Measurements from ENCODE around the gene PIRT.
"Not testable (repeated sequence)": the region's sequence is repeated elsewhere in the genome, so short reads cannot be mapped to it uniquely, and the experiment has no call there.

Gene PIRT

DNA sequence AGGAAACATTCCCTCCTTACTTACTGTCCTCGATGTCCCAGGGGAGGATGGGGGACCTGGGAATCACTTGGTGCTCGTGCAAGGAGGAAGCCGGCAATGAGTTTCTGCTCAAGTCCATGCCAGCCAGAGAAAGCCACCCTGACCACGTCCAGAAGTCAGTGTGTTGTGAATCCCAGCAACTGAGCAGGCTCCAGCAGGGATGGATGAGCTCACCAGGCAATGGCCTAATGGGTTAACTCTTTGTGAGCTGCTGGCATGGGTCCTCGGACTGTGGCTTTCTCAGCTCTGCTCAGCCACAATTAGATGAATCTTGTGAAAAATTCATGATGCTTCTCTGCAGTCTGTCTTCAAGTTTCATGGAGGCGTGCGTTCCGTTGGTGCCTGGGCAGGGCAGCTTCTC is at the start of gene PIRT:
Gene PIRT, minus strand, starts transcription at position 167 of the 400 bp plus-strand sequence. CDS start 12,442 bp downstream, outside the sequence.
- peaks cover 2% of the 10 kb centered on the region for H3K4me1 ChIP-seq (ENCODE audit: control insufficient read depth, insufficient read depth, low read length)
- no peak within 1 kb of the TSS for H3K9ac ChIP-seq (ENCODE audit: low read depth, low read length)
- H3K27me3 ChIP-seq (ENCODE audit: control insufficient read depth, insufficient read depth, low read length), result no peaks in the 10 kb centered on the region
- no peaks in the 10 kb centered on the region for H3K36me3 ChIP-seq (ENCODE audit: control insufficient read depth, insufficient read depth, low read length)
- H3K9me3 ChIP-seq (ENCODE audit: control insufficient read depth, insufficient read depth, low read length), result no peaks in the 10 kb centered on the region
- H3K4me3 ChIP-seq (ENCODE audit: low read depth, low read length), result no peak within 1 kb of the TSS

DNA sequence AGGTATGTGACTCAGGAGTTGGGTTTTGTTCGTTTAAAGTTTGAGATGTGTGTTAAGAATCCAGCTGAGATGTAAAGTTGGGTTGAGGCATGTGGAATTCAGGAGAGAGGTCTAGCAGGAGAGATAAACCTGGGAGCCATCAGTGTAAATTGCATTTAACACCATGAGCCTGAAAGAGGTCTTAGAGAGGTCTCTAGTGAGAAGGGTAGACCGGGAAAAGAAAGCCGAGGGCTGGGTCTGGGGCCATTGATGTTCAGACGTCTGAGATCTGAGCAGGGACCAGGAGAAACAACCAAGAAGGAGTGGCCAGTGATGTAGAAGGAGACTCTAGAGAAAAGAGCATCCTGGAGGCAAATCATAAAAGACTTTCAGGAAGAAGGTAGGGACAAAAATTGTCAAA is 44.1 kb upstream of the PIRT start:
- Histone ChIP-seq H3K4me1 (ENCODE audit: control insufficient read depth, insufficient read depth, low read length) (peaks cover 3% of the 10 kb centered on the region), H3K4me3 (ENCODE audit: low read depth, low read length) (no peak overlapping the region), H3K9ac (ENCODE audit: low read depth, low read length) (no peak overlapping the region), H3K27me3 (ENCODE audit: control insufficient read depth, insufficient read depth, low read length) (no peaks in the 10 kb centered on the region), H3K9me3 (ENCODE audit: control insufficient read depth, insufficient read depth, low read length) (no peaks in the 10 kb centered on the region), H3K36me3 (ENCODE audit: control insufficient read depth, insufficient read depth, low read length) (no peaks in the 10 kb centered on the region)

DNA sequence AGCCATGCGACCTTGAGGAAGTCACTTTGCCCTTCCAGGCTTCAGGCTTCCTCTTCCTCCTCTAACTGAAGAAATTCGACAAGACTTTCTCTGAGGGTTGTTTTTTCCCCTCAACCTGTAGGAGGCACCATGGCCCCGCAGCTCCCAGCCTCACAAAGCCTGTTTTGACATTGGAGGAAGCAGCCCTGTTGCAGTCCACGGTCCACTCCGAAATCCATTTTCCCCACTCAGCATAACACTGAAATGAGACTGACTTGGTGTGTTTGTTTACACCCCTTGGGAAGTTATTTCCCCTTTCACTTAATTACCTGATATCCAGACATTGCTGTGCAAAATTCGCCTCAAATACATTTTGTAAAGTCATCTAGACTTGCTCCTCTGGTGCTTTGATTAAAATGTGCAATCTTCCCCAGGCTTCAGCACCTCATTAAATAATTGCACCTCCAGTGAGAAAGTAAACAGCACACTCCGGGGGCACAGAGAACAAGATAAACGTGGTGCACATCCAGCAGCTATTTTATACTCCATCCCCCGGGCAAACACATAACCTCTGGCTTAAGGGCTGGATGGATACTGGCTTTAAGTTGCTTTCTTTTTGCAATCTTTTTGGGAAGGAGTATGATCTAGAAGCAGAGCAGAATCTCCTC is 41.4 kb upstream of the PIRT start:
- peaks cover 3% of the 10 kb centered on the region for H3K4me1 ChIP-seq (ENCODE audit: control insufficient read depth, insufficient read depth, low read length)
- H3K9ac ChIP-seq (ENCODE audit: low read depth, low read length), result no peak overlapping the region
- no peak overlapping the region for H3K4me3 ChIP-seq (ENCODE audit: low read depth, low read length)
- H3K36me3 ChIP-seq (ENCODE audit: control insufficient read depth, insufficient read depth, low read length), result no peaks in the 10 kb centered on the region
- no peaks in the 10 kb centered on the region for H3K27me3 ChIP-seq (ENCODE audit: control insufficient read depth, insufficient read depth, low read length)
- no peaks in the 10 kb centered on the region for H3K9me3 ChIP-seq (ENCODE audit: control insufficient read depth, insufficient read depth, low read length)

DNA sequence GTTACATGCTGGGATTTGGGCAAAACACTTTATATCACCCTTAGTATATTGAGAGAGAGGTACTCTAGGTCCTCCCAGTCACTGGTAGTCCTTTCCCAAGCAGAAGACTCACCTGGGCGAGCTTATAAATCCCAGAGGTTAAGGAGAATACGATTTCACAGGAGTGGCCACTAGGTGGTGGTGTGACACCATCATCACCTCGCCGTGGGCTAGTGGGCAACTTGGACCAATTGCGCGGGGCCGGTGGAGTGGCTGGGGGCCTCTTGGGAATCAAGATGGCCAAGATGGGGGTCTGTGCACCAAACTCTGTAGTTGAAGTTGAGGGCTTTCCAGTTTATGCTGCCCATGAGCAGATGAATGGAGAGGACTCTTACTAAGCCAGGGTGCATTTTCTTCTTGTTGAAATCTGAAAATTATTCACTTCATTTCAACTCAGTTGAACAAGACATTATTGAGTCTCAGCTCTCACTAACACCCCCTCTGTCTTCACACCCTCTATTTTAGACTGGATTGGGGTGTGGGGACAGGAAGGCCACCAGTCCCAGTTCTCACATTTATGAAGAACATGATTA is 38.2 kb upstream of the PIRT start:
- no peak overlapping the region for H3K9ac ChIP-seq (ENCODE audit: low read depth, low read length)
- H3K4me1 ChIP-seq (ENCODE audit: control insufficient read depth, insufficient read depth, low read length), result peaks cover 3% of the 10 kb centered on the region
- H3K27me3 ChIP-seq (ENCODE audit: control insufficient read depth, insufficient read depth, low read length), result no peaks in the 10 kb centered on the region
- no peaks in the 10 kb centered on the region for H3K36me3 ChIP-seq (ENCODE audit: control insufficient read depth, insufficient read depth, low read length)
- H3K9me3 ChIP-seq (ENCODE audit: control insufficient read depth, insufficient read depth, low read length), result no peaks in the 10 kb centered on the region
- no peak overlapping the region for H3K4me3 ChIP-seq (ENCODE audit: low read depth, low read length)

DNA sequence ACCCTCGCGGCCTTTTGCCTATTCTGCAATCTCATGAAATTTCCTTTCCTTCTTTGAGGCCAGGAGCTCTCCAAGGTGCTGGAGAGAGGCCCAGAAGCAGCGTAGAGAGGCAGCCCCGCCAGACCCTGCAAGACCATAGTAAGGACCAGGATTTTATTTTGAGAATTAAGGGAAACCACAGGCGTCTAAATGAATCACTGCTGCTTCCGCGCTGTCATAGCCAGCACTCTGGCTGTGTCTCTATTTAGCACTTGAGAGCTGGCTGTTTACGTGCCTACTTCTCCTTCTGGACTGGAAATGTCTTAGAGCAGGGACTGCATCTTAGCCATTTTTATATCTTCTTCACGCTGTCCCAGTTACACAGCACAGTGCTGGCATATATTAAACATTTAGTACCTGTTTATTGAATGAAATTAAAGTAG is 37.6 kb upstream of the PIRT start:
- H3K9me3 ChIP-seq (ENCODE audit: control insufficient read depth, insufficient read depth, low read length), result no peaks in the 10 kb centered on the region
- no peaks in the 10 kb centered on the region for H3K36me3 ChIP-seq (ENCODE audit: control insufficient read depth, insufficient read depth, low read length)
- peaks cover 3% of the 10 kb centered on the region for H3K4me1 ChIP-seq (ENCODE audit: control insufficient read depth, insufficient read depth, low read length)
- H3K4me3 ChIP-seq (ENCODE audit: low read depth, low read length), result no peak overlapping the region
- H3K9ac ChIP-seq (ENCODE audit: low read depth, low read length), result no peak overlapping the region
- no peaks in the 10 kb centered on the region for H3K27me3 ChIP-seq (ENCODE audit: control insufficient read depth, insufficient read depth, low read length)

DNA sequence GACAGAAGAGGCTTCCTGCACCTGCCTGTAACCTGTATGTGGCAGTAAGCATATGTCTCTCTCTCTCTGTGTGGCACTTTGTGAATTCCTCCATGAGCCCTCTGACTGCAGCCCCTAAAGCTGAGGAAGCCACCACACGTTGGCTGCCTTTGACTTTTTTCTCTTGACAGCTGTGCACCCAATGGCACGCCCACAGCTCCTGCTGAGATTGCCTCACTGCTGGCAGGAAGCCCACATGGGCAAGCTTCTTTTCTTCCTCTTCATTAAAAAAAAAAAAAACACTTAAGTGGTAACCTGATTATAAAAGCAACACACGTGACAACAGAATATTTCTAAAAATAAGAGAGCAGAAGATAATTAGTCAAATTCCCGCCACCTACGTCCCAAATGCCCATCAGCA is 34.0 kb upstream of the PIRT start:
- H3K4me3 ChIP-seq (ENCODE audit: low read depth, low read length), result no peak overlapping the region
- H3K27me3 ChIP-seq (ENCODE audit: control insufficient read depth, insufficient read depth, low read length), result no peaks in the 10 kb centered on the region
- H3K9ac ChIP-seq (ENCODE audit: low read depth, low read length), result no peak overlapping the region
- H3K9me3 ChIP-seq (ENCODE audit: control insufficient read depth, insufficient read depth, low read length), result no peaks in the 10 kb centered on the region
- H3K36me3 ChIP-seq (ENCODE audit: control insufficient read depth, insufficient read depth, low read length), result no peaks in the 10 kb centered on the region
- no peaks in the 10 kb centered on the region for H3K4me1 ChIP-seq (ENCODE audit: control insufficient read depth, insufficient read depth, low read length)

DNA sequence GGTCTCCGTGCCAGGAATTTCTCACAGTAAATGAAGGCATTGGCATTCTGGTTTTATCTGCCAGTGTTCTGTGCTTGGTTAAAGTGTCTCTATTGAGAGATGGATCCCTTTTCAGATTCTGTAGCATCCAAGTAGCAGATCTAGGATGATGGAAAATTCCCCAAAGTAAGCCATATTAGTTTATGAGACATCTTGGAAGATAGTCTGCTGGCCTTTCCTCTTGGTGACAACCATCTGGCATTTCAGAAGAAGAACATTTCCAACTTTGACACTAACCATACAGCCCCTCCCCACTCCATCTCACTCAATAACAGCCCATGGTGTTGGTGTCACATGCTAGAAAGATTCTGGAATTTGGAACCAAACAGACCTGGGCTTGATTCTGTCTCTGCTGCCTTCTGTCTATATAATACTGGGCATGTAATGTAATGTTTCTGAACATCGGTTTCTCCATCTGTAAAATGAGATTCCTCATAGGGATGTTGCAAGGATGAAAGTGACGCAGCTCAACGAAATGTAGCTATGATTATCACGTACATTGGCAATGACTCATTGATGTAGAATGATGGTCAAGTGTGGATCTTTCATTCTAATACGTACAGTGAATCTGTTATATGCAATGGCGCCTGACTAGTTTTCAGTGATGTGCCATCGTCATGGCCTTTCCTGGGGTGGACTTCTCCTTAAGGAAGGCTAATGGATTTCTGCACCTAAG is 32.6 kb upstream of the PIRT start:
- no peaks in the 10 kb centered on the region for H3K4me1 ChIP-seq (ENCODE audit: control insufficient read depth, insufficient read depth, low read length)
- no peaks in the 10 kb centered on the region for H3K27me3 ChIP-seq (ENCODE audit: control insufficient read depth, insufficient read depth, low read length)
- H3K36me3 ChIP-seq (ENCODE audit: control insufficient read depth, insufficient read depth, low read length), result no peaks in the 10 kb centered on the region

DNA sequence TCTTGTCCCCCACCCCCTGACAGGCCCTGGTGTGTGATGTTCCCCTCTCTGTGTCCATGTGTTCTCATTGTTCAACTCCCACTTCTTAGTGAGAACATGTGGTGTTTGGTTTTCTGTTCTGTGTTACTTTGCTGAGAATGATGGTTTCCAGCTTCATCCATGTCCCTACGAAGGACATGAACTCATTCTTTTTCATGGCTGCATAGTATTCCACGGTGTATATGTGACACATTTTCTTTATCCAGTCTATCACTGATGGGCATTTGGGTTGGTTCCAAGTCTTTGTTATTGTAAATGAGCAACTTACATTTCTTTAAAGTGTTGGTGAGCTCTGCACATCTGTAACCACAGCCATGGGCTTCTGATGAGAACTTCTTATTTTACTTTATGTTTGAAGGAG is 30.9 kb upstream of the PIRT start:
- not testable (repeated sequence) for H3K4me1 ChIP-seq (ENCODE audit: control insufficient read depth, insufficient read depth, low read length)

More for the DNA sequence above, 32.6 kb upstream of the PIRT start:
- Histone ChIP-seq H3K9ac (ENCODE audit: low read depth, low read length) (no peak overlapping the region), H3K4me3 (ENCODE audit: low read depth, low read length) (no peak overlapping the region), H3K9me3 (ENCODE audit: control insufficient read depth, insufficient read depth, low read length) (no peaks in the 10 kb centered on the region)

DNA sequence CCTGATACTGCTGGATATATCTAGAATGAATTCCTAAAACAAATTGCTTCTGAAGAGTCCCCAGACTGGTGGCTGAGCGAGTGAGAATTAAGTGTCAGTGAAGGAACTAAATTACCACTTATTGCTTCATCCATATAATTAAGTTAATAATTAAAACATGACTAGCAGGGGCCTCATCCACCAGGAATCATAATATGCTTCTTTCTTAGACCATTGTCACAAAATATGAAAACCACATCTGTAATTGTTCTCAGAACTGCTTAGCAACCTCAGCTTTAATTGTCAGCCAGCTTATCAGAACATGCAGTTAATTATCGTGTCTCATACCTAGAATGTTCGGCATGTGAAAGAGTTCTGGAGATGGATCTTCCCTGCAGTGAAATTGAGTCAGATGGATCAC is 21.2 kb upstream of the PIRT start:
- no peaks in the 10 kb centered on the region for H3K27me3 ChIP-seq (ENCODE audit: control insufficient read depth, insufficient read depth, low read length)
- H3K4me1 ChIP-seq (ENCODE audit: control insufficient read depth, insufficient read depth, low read length), result no peaks in the 10 kb centered on the region
- H3K4me3 ChIP-seq (ENCODE audit: low read depth, low read length), result no peak overlapping the region
- H3K36me3 ChIP-seq (ENCODE audit: control insufficient read depth, insufficient read depth, low read length), result no peaks in the 10 kb centered on the region
- H3K9me3 ChIP-seq (ENCODE audit: control insufficient read depth, insufficient read depth, low read length), result no peaks in the 10 kb centered on the region
- H3K9ac ChIP-seq (ENCODE audit: low read depth, low read length), result no peak overlapping the region

More for the DNA sequence above, 30.9 kb upstream of the PIRT start:
- not testable (repeated sequence) for H3K27me3 ChIP-seq (ENCODE audit: control insufficient read depth, insufficient read depth, low read length); H3K9me3 ChIP-seq (ENCODE audit: control insufficient read depth, insufficient read depth, low read length); H3K4me3 ChIP-seq (ENCODE audit: low read depth, low read length); H3K36me3 ChIP-seq (ENCODE audit: control insufficient read depth, insufficient read depth, low read length); H3K9ac ChIP-seq (ENCODE audit: low read depth, low read length)

DNA sequence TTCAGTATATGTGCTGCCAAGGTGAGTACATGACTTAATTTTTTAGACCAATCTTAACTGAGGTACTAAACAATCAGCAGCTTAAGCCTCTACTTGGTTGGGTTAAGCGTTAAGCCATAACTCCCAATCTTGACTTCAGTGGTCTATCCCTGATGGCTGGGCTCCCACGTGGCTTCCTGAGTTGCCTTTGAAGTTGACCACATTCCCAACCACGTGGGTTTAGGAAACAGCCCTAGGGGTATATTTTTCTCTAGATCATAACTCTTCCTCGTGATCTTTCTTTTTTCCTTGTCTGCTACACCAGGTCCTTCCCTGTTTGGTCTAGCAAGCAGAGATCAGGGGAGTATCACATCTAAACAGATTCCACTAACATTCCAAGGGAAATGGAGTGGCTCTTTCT is 20.1 kb upstream of the PIRT start:
- no peak overlapping the region for H3K4me3 ChIP-seq (ENCODE audit: low read depth, low read length)
- no peaks in the 10 kb centered on the region for H3K4me1 ChIP-seq (ENCODE audit: control insufficient read depth, insufficient read depth, low read length)
- no peaks in the 10 kb centered on the region for H3K27me3 ChIP-seq (ENCODE audit: control insufficient read depth, insufficient read depth, low read length)
- no peak overlapping the region for H3K9ac ChIP-seq (ENCODE audit: low read depth, low read length)
- no peaks in the 10 kb centered on the region for H3K36me3 ChIP-seq (ENCODE audit: control insufficient read depth, insufficient read depth, low read length)
- H3K9me3 ChIP-seq (ENCODE audit: control insufficient read depth, insufficient read depth, low read length), result no peaks in the 10 kb centered on the region

DNA sequence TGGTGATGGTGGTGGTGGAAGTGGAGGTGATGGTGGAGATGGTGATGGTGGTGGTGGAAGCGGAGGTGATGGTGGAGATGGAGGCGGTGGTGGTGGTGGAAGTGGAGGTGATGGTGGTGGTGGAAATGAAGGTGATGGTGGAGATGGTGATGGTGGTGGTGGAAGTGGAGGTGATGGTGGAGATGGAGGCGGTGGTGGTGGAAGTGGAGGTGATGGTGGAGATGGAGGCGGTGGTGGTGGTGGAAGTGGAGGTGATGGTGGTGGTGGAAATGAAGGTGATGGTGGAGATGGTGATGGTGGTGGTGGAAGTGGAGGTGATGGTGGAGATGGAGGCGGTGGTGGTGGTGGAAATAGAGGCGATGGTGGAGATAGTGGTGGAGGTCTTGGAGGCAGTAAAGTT is 8.7 kb upstream of the PIRT start:
- H3K36me3 ChIP-seq (ENCODE audit: control insufficient read depth, insufficient read depth, low read length); H3K9ac ChIP-seq (ENCODE audit: low read depth, low read length); H3K27me3 ChIP-seq (ENCODE audit: control insufficient read depth, insufficient read depth, low read length); H3K4me3 ChIP-seq (ENCODE audit: low read depth, low read length); H3K9me3 ChIP-seq (ENCODE audit: control insufficient read depth, insufficient read depth, low read length): not testable (repeated sequence)
- H3K4me1 ChIP-seq (ENCODE audit: control insufficient read depth, insufficient read depth, low read length), result peaks cover 14% of the 10 kb centered on the region

DNA sequence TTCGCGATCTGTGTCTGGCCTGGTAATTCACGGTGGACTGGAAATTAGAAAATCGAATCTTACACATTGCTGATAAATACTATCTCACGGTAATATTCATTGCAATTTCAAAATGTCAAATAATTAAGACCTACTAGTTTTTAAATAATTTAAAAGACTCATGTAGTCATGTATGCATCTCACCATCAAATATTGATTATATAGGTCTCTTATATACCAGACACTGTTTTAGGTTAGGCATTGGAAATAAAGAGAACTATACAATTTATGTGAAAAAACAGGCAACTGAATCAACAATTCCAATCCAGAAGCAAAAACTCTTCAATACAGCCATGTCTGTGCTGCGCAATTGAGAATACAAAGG is 7.5 kb upstream of the PIRT start:
- no peak overlapping the region for H3K4me3 ChIP-seq (ENCODE audit: low read depth, low read length)

More for the DNA sequence above, 7.5 kb upstream of the PIRT start:
- Histone ChIP-seq H3K9ac (ENCODE audit: low read depth, low read length) (no peak overlapping the region), H3K27me3 (ENCODE audit: control insufficient read depth, insufficient read depth, low read length) (no peaks in the 10 kb centered on the region), H3K9me3 (ENCODE audit: control insufficient read depth, insufficient read depth, low read length) (no peaks in the 10 kb centered on the region), H3K36me3 (ENCODE audit: control insufficient read depth, insufficient read depth, low read length) (peaks cover 3% of the 10 kb centered on the region), H3K4me1 (ENCODE audit: control insufficient read depth, insufficient read depth, low read length) (peaks cover 14% of the 10 kb centered on the region)
